NCI-H1048 (cell line): ENCODE data around the gene CCDC169.
"Not testable (repeated sequence)": the region's sequence is repeated elsewhere in the genome, so short reads cannot be mapped to it uniquely, and the experiment has no call there.

ENCODE experiments used
- DNase-seq: peaks from one replicate; lab custom pipeline; 2025; lab: John Stamatoyannopoulos, UW

The CCDC169 gene

DNA sequence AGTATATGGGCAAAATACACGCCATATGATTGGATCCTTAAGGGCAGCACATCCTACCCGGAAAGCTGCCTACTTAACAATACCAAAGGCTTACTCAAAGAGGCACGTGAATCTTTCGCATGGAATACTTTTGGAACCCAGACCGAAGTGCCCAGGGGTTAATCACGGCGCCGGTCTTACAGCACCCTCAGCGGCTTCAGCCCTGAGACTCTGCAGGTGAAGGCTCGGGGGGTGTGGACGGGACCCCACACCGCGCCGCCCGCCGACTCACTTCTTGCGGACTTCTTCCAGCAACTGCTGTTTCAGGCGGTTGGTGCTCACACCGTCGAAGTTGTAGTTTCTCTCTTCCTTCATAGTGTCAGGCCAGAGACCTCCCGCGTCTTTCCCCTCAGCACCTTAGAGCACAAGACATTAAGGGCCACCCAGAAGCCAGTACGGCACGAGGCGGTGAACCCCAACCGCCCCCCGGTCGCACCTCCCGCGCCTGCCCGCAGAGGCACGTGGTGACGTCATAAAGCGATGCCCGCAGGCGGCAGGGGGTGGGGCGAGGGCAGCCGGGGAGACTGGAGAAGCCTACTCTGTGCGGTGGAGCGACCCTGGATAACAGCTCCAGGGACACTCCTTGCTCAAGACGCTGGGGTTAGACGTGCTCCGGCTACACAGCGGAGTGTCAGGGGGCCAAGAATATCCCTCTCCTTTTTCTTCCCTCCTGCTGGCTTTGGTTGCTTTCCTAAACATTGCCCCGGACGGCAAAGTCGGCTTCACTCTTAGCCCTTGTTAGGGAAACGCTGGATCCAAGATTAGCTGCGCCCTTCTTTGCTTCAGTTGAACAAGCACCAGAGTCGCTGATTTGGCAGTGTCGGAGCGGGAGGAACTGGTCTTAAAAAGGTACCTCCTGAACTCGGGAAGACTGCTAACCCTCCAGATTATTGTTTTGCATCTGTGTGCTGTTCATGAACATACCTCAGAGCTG is at the start of gene CCDC169:
CCDC169 (minus strand) TSS at position 449 of the 973 bp plus-strand sequence; CDS start at position 354, 95 bp downstream.
- no peak for DNase-seq

DNA sequence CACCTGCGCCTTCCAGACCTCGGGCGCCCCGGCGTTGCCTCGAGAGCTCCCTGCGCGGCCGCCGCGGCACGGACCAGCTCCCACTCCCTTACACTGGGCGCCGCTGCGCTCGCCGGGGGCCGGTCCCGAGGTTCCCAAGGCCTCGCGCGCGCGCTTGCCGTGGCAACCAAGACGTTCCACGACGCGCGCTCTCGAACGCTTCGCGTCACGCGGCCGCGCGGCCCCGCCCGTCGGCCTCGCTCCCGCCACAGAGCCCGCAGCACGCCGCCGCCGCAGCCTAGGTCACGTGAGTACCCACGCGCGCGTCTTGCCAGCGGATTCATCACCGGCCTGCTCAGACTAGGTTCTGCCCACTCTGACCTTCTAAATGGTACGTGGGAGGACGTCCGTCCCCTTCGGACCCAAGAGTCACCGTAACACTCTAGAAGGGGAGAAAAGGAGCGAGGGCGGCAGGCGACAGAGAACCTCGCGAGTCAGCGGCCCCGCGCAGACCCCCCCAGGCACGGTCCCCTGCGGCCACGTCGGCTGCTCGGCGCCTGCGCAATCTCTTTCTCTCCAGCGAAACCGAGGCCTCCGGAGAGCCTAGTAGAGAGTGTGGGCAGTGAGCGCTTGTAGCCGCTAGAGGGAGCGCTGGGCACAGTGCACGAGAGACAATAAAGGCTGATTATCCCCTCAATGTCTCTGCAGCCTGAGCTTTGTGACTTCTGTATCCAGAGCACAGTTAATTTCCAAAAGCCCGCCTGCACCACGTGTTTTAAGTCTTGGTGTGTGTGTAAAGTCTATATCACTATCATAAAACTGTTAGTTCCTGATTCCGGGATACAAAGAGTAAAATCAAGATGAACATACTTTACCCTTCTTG is 48.8 kb upstream of the CCDC169 start, which contains the start of gene SPART:
SPART (minus strand) TSS at position 173 of the 862 bp plus-strand sequence. CDS start 10,564 bp downstream, outside the sequence.
- peak; percentile 26 for DNase-seq

DNA sequence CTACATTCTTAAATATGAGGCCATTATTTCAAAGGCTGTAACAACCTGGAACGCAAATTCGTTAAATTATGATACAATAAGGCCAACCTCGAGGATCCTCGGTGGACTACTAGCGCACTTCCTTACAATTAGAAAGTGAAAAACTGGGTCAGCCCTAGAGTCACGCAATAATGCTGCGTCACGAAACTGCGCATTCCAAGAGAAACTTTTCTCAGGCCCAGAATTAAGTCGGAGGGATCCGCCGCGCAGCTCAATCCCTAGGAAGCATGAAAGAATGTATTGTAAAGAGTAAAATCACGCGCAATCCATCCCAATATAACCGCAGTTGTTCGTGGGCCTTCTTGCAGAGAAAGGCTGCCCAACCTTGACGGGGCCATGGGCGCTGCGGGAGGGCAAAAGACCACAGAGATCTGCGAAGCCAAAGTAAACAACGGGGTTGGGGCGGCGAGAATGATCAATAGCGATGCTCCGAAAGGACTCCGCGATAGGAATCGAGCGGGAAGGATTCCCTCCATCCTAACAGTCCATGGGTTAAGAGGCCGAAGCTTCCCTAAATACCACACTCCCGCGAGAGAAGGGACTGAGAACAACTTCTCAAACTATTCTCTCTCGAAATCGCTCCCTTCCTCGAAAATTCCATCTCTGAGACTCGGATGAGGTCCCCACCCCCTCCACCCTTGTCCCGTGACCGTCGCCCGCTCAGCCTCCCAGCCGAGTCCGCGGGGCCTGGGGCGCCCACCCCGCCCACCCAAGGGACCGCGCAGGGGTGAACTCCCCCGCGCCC is 48.0 kb upstream of the CCDC169 start:
- no peak for DNase-seq

DNA sequence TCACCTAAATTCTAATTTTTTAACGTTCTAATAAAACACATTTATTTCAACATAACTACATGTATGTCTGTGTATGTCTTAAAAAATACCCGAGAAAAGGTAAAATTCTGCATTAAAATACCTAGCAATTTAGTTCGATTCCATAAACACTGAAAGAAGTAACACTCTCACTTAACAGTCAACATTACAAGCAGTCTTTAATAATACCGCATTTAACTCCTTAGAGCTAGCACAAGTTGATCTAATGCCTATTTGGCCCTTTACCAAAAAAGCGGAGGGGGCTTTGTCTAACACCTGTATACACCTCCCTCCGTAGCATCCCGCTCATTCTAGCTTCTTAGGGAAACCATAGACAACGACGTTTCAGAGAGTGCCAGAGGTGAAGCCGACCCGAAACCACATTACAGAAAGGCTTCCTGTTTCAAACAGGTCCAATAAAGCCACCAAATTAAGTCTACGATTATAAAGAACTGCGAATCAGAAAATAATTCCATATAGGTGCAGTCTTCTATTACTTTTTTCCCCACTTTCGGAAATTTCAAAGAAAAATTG is 47.3 kb upstream of the CCDC169 start:
- DNase-seq: no peak

DNA sequence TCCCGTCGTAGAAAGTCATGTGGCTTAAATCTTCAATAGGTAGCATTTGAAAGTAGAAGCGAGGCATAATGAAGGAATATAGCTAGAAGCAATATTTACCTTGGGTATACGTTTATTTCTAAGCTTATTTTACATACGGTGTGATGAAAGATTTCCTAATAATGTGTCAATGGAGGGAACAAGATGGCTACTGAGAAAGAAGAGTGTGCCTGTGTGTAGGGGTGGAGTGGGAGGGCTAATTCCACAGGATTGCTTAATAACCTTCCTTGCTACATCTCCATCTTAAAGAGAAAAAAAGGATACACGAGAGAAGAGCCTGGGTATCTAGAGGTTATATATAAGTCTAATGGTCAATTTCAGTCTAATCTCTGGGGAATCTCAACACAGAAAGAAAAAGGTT is 46.6 kb upstream of the CCDC169 start:
- no peak for DNase-seq

DNA sequence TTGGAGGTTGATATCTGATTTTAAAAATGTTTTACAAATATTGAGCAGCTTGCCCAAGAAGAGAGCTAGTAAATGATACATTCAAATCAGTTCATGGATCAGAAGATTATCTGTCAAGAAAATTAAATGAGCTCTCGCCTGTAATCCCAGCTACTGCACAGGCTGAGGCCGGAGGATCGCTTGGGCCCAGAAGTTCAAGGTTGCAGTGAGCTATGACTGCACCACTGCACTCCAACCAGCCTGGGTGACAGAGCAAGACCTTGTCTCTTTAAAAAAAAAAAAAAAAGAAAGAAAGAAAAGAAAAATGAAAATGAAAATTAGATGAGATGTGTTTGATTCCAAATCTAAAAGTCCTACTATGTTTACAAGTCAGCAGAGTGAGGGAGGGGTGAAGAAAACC is 46.2 kb upstream of the CCDC169 start:
- no peak for DNase-seq

DNA sequence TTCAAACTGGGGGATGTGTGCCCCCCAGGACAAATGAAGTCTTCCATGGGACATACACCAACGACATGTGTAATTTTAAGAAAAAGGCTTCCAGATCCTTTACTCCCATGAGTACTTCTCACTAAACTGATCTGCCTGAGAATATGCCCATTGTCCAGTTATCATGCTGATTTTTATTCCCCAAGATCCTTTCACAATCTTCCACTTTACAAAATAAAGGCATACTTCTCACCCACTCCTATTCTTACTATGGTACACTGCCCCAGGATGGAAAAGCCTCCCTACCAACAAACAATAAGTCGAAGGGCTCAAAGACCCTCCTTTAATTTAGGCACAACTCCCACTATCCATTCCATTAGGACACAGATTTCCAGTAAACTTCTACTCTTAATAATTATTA is 45.1 kb upstream of the CCDC169 start:
- no peak for DNase-seq

DNA sequence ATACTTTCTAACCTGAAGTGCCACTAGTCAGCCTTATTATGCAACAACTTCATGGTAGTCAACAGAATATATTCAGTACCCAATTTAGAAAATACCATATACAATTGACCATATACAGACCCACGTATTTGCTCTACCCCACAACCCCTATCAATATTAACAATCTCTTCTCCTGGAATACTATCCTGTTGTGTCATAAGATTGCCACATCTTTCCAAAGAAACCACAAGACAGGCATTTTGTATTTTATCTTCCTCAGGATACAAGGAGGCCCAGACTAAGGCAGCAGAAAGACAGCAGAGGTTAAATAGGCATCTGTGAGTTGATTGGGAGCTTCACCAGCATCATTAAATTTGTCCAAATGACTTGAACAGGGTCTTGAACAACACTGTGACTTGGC is 44.1 kb upstream of the CCDC169 start:
- no peak for DNase-seq

DNA sequence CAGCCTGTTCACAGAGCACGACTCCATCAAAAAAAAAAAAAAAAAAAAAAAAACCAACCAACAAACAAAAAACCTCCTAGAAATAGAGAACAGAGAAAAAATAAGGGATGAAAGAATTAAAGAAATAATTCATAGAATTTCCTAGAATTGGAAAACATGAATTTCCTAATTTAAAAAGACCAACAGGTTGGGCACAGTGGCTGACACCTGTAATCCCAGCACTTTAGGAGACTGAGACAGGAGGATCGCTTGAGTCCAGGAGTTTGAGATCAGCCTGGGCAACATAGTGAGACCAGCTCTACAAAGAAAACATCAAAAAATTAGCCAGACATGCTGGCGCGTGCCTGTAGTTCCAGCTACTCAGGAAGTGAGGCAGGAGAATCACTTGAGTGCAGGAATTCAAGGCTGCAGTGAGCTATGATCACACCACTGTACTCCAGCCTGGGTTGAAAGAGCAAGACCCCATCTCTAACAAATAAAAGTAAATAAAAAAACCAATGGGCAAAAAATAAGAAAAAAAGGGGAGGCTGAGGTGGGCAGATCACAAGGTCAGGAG is 42.1 kb upstream of the CCDC169 start:
- no peak for DNase-seq

DNA sequence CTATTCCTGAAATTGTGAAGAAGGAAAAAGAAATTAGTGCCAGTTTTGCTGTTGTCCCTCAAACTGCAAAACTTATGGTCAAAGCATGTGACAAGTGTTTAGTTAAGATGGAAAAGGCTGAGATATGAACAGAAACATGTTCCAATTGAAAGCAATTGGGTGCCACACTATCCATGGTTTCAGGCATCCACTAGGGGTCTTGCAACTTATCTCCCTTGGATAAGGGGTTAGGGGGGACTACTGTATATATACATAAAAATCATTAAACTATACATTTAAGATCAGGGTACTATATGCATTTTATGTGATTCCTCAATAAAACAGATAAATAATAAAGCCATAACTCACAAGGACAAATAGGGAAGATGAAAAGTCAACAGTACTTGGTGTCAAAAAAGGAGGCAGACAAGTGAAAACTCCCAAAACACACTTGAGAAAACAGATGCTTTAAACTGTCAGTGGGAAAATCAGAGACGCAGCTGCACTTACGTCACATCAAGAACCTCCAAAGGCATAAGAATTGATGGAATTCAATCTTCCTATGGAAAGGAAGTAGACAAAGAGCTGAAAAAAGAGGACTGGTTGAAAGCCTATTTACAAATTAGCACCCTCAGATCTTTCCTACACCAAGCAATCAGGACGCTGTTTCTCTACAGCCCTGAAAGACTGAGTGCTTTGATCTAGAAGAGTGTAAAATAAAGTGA is 40.5 kb upstream of the CCDC169 start:
- DNase-seq: no peak

DNA sequence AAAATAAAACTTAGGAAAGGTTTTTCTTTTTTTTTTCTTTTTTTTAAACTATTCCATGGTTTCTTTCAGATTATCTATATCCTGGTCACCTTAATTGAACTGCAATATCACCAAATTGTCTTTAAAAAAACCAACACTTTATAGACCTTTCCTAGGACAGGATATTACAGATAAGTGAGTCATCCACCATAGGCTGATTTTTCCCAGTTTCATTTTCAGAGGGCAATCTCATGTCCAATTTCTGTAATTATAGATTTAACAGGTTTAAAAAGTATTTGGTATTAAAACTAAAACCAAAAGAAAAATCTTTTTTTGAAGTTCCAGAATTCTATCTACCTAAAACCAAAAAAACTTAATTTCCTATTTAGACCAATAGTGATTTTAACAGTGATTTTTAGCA is 35.4 kb upstream of the CCDC169 start:
- no peak for DNase-seq

DNA sequence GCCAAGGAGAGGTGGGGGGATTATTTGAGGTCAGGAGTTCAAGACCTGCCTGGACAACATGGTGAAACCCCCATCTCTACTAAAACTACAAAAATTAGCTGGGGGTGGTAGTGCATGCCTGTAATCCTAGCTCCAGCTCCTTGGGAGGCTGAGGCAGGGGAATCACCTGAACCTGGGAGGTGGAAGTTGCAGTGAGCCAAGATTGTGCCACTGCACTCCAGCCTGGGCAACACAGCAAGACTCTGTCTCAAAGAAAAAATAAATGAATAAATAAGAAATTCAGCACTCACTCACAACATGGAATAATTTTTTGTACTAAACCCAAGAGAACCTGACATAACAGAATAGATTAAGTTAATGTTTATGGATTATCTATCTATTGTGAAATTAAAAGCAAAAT is 34.6 kb upstream of the CCDC169 start:
- DNase-seq: not testable (repeated sequence)

DNA sequence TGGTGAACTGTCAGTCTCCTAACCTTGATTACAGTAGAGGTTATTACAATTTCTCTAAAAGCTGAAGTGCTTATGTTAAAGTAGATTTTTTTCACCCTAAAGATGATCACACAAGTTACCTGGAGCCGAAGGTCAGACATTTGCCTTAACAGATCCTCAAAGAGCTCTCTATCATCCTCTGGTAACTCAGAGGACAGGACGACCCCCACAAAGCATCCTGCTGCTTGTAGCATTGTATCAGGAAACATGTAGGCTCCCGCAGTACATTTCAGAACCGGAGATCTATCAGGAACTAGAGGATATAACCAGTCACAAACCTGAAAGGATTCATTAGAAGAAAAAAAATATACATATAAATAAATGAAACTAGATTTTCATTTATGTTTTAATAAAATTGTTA is 33.7 kb upstream of the CCDC169 start:
- no peak for DNase-seq

DNA sequence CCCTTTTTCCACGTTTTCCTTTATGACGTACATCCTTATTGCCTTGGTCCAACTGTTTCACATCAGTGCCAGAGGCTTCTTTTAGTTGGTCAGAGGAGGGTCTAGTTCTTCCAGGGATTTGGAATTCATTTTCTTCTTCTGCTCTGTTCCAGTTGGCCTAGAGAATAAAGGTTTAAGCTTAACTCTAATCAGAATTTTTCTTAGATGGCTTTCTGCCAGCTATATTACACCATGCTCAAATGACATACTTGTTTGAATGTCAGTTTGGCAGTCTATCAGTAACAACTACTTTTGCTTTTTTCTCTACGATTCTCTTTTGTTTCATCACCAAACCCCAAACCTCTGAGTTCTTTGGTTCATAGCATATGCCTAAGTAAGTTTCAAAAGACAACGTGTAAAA is 31.7 kb upstream of the CCDC169 start:
- no peak for DNase-seq

DNA sequence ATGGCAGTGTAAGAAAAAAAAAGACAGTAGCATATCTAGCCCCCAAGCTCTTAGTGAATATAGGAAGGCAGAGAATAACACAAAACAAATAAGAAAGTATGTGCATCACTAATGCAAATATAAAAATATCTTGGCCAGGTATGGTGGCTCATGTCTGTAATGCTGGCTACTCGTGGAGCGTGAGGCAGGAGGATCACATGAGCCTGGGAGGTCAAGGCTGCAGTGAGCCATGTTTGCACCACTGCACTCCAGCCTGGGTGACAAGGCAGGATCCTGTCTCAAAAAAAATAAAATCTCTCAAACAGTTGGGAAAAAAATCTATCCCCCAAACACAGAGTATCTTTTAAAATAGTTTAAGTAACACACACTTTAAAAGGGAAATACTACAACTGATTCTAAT is 31.2 kb upstream of the CCDC169 start:
- DNase-seq: no peak

DNA sequence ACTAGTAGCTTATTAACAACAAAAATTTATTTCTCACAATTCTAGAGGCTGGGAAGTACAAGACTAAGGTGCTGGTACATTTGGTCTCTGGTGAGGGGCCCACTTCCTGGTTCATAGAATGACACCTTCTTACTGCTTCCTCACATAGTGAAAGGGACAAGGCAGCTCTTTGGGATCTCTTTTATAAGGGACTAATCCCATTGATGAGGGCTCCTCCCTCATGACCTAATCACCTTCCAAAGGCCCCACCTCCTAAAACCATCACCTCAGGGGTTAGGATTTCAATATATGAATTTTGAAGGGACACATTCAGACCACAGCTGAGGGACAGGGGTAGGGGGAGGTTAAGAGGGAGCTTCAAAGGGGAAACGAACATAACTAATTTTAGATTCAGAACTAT is 28.3 kb upstream of the CCDC169 start:
- DNase-seq: no peak

DNA sequence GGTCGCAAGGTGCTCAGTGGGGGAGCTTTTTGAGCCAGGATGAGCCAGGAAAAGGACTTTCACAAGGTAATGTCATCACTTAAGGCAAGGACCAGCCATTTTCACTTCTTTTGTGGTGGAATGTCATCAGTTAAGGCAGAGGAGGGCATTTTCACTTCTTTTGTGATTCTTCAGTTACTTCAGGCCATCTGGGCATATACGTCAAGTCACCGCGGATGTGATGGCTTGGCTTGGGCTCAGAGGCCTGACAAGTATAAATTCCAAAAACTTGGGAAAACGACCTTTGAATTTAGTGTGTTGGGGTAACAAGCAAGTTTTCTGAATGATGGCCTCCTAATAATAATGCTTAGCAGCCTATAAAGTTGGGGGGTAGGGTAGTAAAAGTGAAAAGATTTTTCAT is 27.3 kb upstream of the CCDC169 start:
- not testable (repeated sequence) for DNase-seq

DNA sequence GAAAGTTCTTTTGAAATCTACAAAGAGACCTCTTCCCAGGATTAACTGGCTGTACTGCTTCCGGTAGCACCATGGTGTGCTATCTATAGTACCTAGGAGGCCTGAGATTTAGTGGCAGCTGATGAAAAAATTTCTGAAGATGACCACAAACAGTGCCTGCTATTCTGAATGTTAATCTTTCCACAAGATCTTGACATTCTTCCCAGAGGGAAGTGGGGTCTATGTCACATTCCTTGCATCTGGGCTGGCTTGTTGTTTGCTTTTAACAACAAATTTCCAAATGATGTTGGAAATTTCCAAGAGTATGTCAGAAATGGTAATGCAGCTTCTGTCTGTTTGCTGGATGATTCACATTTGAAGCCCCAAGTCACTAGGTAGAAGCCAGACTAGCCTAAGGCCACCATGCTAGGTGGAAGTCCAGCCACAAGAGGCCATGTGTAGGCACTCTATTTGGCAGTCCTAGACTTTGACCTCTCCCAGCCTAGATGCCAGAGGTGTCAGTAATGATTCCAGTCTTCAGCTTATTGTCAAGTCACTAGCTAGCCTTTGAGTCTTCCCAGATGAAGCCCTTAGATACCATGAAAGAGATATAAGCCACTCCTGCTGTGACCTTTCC is 26.4 kb upstream of the CCDC169 start:
- DNase-seq: no peak

DNA sequence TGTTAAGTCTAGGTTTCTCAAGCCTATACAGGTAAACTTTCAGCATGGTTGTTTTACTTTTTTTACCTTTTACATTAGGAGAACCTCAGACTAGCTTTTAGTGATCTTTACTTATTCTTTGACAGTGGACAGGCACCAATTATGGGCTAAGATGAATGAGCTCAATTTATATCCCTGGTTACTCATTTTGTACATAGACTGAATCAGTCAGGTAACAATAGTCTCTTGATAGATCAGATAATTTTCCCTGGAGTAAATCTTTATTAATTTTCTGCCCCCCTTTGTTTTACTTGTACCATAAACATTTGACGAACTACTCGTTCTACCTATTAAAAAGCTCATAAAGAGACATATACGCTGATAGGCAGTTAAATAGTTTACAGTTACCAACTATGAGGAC is 25.8 kb upstream of the CCDC169 start:
- DNase-seq: no peak

DNA sequence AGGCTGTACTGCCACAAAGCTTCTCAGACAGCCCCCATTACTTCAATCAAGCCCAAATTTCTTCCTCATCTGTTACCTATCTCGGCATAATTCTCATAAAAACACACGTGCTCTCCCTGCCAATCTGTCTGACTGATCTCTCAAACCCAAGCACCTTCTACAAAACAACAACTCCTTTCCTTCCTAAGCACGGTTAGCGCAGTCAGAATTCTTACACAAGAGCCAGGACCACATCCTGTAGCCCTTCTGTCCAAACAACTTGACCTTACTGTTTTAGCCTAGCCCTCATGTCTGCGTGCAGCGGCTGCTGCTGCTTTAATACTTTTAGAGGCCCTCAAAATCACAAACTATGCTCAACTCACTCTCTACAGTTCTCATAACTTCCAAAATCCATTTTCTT is 22.2 kb upstream of the CCDC169 start:
- not testable (repeated sequence) for DNase-seq
